H9 (cell line): ENCODE results near the gene HMGCL. TPM values are rescaled to one million over a fixed set of nuclear protein-coding genes. Genes with fewer than 3 reads are reported as not detected.

Experiments
- DNase-seq: peaks from one replicate; pipeline ENCODE4 v3.0.0-alpha.2; 2017
- H2AFZ ChIP-seq: one replicate; pipeline ENCODE4 v1.6.1; 2013; ENCODE audit warnings: mild to moderate bottlenecking, low read length, control low read depth, moderate library complexity
- H2AK5ac ChIP-seq: 2 replicates; pipeline ENCODE4 v1.6.1; 2013; ENCODE audit warnings: low read length, control low read depth, mixed read lengths; ENCODE audit not compliant: insufficient read length
- H2BK120ac ChIP-seq: one replicate; pipeline ENCODE4 v1.6.1; 2013; ENCODE audit warnings: low read depth, mild to moderate bottlenecking, low read length, control low read depth, inconsistent platforms; ENCODE audit not compliant: poor library complexity, severe bottlenecking
- H2BK12ac ChIP-seq: 2 replicates; pipeline ENCODE4 v1.6.1; 2013; ENCODE audit warnings: low read length, control low read depth, mixed read lengths, low read depth; ENCODE audit not compliant: insufficient read length
- H2BK15ac ChIP-seq: 2 replicates; pipeline ENCODE4 v1.6.1; 2013; ENCODE audit warnings: low read depth, low read length, control low read depth
- H2BK20ac ChIP-seq: one replicate; pipeline ENCODE4 v1.6.1; 2013; ENCODE audit warnings: low read depth, mild to moderate bottlenecking, low read length, control low read depth, inconsistent platforms; ENCODE audit not compliant: poor library complexity, severe bottlenecking
- H2BK5ac ChIP-seq: 2 replicates; pipeline ENCODE4 v1.6.1; 2013; ENCODE audit warnings: low read length, control low read depth, mixed read lengths; ENCODE audit not compliant: insufficient read length
- H3K14ac ChIP-seq: 2 replicates; pipeline ENCODE4 v1.6.1; 2013; ENCODE audit warnings: low read length, control low read depth; ENCODE audit not compliant: insufficient read depth
- H3K18ac ChIP-seq: 2 replicates; pipeline ENCODE4 v1.6.1; 2013; ENCODE audit warnings: low read depth, mild to moderate bottlenecking, mixed read lengths, low read length, control low read depth; ENCODE audit not compliant: insufficient read length
- H3K23ac ChIP-seq: 2 replicates; pipeline ENCODE4 v1.6.1; 2013; ENCODE audit warnings: low read length, control low read depth, mixed read lengths, low read depth; ENCODE audit not compliant: insufficient read length
- H3K23me2 ChIP-seq: 2 replicates; pipeline ENCODE4 v1.6.1; 2013; ENCODE audit warnings: low read depth, mild to moderate bottlenecking, mixed read lengths, low read length, control low read depth; ENCODE audit not compliant: insufficient read length, poor library complexity, severe bottlenecking
- H3K27ac ChIP-seq: 2 replicates; pipeline ENCODE4 v1.5.1; 2013; ENCODE audit warnings: low read length, control low read depth, mixed read lengths, low read depth; ENCODE audit not compliant: insufficient read length
- H3K27me3 ChIP-seq: 2 replicates; pipeline ENCODE4 v1.6.1; 2013; ENCODE audit warnings: low read length, control low read depth, inconsistent platforms; ENCODE audit not compliant: insufficient read depth
- H3K4ac ChIP-seq: 2 replicates; pipeline ENCODE4 v1.6.1; 2013; ENCODE audit warnings: low read depth, mild to moderate bottlenecking, control low read depth, inconsistent platforms, low read length, moderate library complexity
- H3K4me1 ChIP-seq: 2 replicates; pipeline ENCODE4 v1.6.1; 2013; ENCODE audit warnings: low read length, control low read depth, inconsistent platforms; ENCODE audit not compliant: insufficient read depth
- H3K4me2 ChIP-seq: 2 replicates; pipeline ENCODE4 v1.6.1; 2013; ENCODE audit warnings: low read length, control low read depth, mixed read lengths; ENCODE audit not compliant: insufficient read length, insufficient read depth
- H3K56ac ChIP-seq: 2 replicates; pipeline ENCODE4 v1.6.1; 2013; ENCODE audit warnings: low read depth, mild to moderate bottlenecking, mixed read lengths, low read length, control low read depth; ENCODE audit not compliant: insufficient read length
- H3K79me1 ChIP-seq: 2 replicates; pipeline ENCODE4 v1.6.1; 2013; ENCODE audit warnings: low read depth, mild to moderate bottlenecking, moderate library complexity, low read length, control low read depth, inconsistent platforms; ENCODE audit not compliant: insufficient read depth, poor library complexity, severe bottlenecking
- H3K79me2 ChIP-seq: 2 replicates; pipeline ENCODE4 v1.6.1; 2013; ENCODE audit warnings: low read length, control low read depth, inconsistent platforms; ENCODE audit not compliant: insufficient read depth
- H3K9ac ChIP-seq: 2 replicates; pipeline ENCODE4 v1.6.1; 2013; ENCODE audit warnings: low read length, control low read depth, mixed read lengths; ENCODE audit not compliant: insufficient read length; ENCODE audit errors: extremely low read depth
- H3K9me3 ChIP-seq: one replicate; pipeline ENCODE4 v1.6.1; 2013; ENCODE audit warnings: low read depth, low read length, inconsistent platforms; ENCODE audit not compliant: control insufficient read depth
- H3T11ph ChIP-seq: one replicate; pipeline ENCODE4 v1.6.1; 2013; ENCODE audit warnings: mild to moderate bottlenecking, low read length, control low read depth, inconsistent platforms
- H4K20me1 ChIP-seq: one replicate; pipeline ENCODE4 v1.6.1; 2013; ENCODE audit not compliant: control insufficient read depth, insufficient read length, insufficient read depth
- H4K5ac ChIP-seq: 2 replicates; pipeline ENCODE4 v1.6.1; 2013; ENCODE audit warnings: low read depth, mild to moderate bottlenecking, mixed read lengths, low read length, control low read depth; ENCODE audit not compliant: insufficient read length
- H4K8ac ChIP-seq: replicated peaks from 2 replicates; pipeline ENCODE4 v1.6.1; 2013; ENCODE audit warnings: low read length, control low read depth, mixed read lengths, low read depth; ENCODE audit not compliant: insufficient read length
- H4K91ac ChIP-seq: 2 replicates; pipeline ENCODE4 v1.6.1; 2013; ENCODE audit warnings: low read depth, mild to moderate bottlenecking, moderate library complexity, mixed read lengths, low read length, control low read depth; ENCODE audit not compliant: insufficient read length
- H3K27ac Mint-ChIP-seq, 3 experiments: 2 replicates in 2 of 3; 3 replicates in 1 of 3; pipeline ENCODE4 v1.8.0; 2020 to 2021; ENCODE audit warnings: mixed read lengths in 3 of 3, mild to moderate bottlenecking in 1 of 3, moderate library complexity in 1 of 3
- H3K27me3 Mint-ChIP-seq: 2 replicates; pipeline ENCODE4 v1.8.0; 2021; ENCODE audit warnings: low read depth, mild to moderate bottlenecking, moderate library complexity, mixed read lengths
- H3K36me3 Mint-ChIP-seq, 3 experiments: 2 replicates in 2 of 3; 3 replicates in 1 of 3; pipeline ENCODE4 v1.8.0; 2020 to 2021; ENCODE audit warnings: low read depth in 3 of 3, mixed read lengths in 3 of 3; ENCODE audit not compliant: insufficient read depth in 1 of 3
- H3K4me1 Mint-ChIP-seq, 2 experiments: 2 replicates each; pipeline ENCODE4 v1.8.0; 2020; ENCODE audit warnings: mixed read lengths in 2 of 2
- H3K4me3 Mint-ChIP-seq, 2 experiments: 2 replicates in 1 of 2; 3 replicates in 1 of 2; pipeline ENCODE4 v1.8.0; 2020 to 2021; ENCODE audit warnings: mild to moderate bottlenecking in 2 of 2, mixed read lengths in 2 of 2, moderate library complexity in 1 of 2
- H3K9me3 Mint-ChIP-seq, 2 experiments: 2 replicates in 1 of 2; 3 replicates in 1 of 2; pipeline ENCODE4 v1.8.0; 2020; ENCODE audit warnings: mild to moderate bottlenecking in 2 of 2, mixed read lengths in 2 of 2, moderate library complexity in 1 of 2
- CTCF ChIP-seq: fragments of 200-600 bp; sonication (generic); conservative IDR thresholded peaks from 3 replicates; pipeline ENCODE4 v1.8.0; 2021; ENCODE audit warnings: antibody characterized with exemption, mild to moderate bottlenecking
- WGBS: extraction: QIAGEN DNeasy Blood & Tissue Kit; methylation state at CpG from one replicate; pipeline ENCODE4 v1.1.7; 2013; ENCODE audit warnings: missing lambda C conversion rate, low lambda C conversion rate, mixed read lengths; ENCODE audit not compliant: insufficient read length; ENCODE audit errors: extremely low coverage; 5-methylcytosine and 5-hydroxymethylcytosine counted together
- total RNA-seq: library from RNA; stranded (reverse); gene quantifications from 2 replicates; pipeline ENCODE4 v1.2.1, GENCODE V29; 2021

Gene HMGCL
- total RNA-seq, 1 experiment from 2014 or later: 15.9 TPM

- H3K56ac ChIP-seq: no peak overlapping the region
- no CpG with 5 or more reads among the region's 6 CpGs for WGBS
- H3K27me3 Mint-ChIP-seq: peaks cover 11% of the 10 kb centered on the region
- H3K27me3 ChIP-seq: no peaks in the 10 kb centered on the region
- H3T11ph ChIP-seq: no peak overlapping the region
- H4K5ac ChIP-seq: no peak overlapping the region
- no peak overlapping the region for H2BK120ac ChIP-seq
- H4K20me1 ChIP-seq: no peaks in the 10 kb centered on the region
- H4K8ac ChIP-seq: no peak overlapping the region
- no peak overlapping the region for H3K9ac ChIP-seq
- H2AK5ac ChIP-seq: no peak overlapping the region
- no peak overlapping the region for H2BK12ac ChIP-seq
- no peaks in the 10 kb centered on the region for H3K79me2 ChIP-seq
- DNase-seq: no peak
- H3K9me3 Mint-ChIP-seq: no peaks in the 10 kb centered on the region
- H3K79me1 ChIP-seq: no peaks in the 10 kb centered on the region
- H2BK15ac ChIP-seq: no peak overlapping the region
- H3K9me3 ChIP-seq: no peaks in the 10 kb centered on the region
- H3K23ac ChIP-seq: no peak overlapping the region
- H3K4me1 ChIP-seq: no peaks in the 10 kb centered on the region
- H2BK5ac ChIP-seq: no peak overlapping the region
- H3K18ac ChIP-seq: no peak overlapping the region
- peaks cover 2% of the 10 kb centered on the region for H3K23me2 ChIP-seq
- no peak for TF ChIP-seq CTCF
- peak overlapping the region; percentile 57 to 93 (median 61); a peak in 4 of 7 replicates for H3K27ac Mint-ChIP-seq
- no peak overlapping the region for H3K4me3 Mint-ChIP-seq
- H2AFZ ChIP-seq: no peak overlapping the region
- no peak overlapping the region for H2BK20ac ChIP-seq
- H3K27ac ChIP-seq: no peak overlapping the region
- no peak overlapping the region for H3K14ac ChIP-seq
- H3K36me3 Mint-ChIP-seq: peaks cover 0 to 6% (median 5%) of the 10 kb centered on the region in 3 experiments; a peak in 3 of 7 replicates
- H3K4me2 ChIP-seq: no peak overlapping the region
- H3K4ac ChIP-seq: no peak overlapping the region
- peaks cover 9 to 10% of the 10 kb centered on the region in 2 experiments for H3K4me1 Mint-ChIP-seq
- no peak overlapping the region for H4K91ac ChIP-seq
These were observed 18.9 kb downstream of the HMGCL start for GRCh38 chr1:23806280-23806679.
